ENCODE data around the gene UBA3. TPM values are rescaled to one million over a fixed set of nuclear protein-coding genes. Genes with fewer than 3 reads are reported as not detected.

Gene UBA3
- total and polyA plus RNA-seq, 2 donors (not counting 3 experiments of a cell fraction or from before 2014, with no cell fraction given): 39.4 to 84.6 TPM

DNA sequence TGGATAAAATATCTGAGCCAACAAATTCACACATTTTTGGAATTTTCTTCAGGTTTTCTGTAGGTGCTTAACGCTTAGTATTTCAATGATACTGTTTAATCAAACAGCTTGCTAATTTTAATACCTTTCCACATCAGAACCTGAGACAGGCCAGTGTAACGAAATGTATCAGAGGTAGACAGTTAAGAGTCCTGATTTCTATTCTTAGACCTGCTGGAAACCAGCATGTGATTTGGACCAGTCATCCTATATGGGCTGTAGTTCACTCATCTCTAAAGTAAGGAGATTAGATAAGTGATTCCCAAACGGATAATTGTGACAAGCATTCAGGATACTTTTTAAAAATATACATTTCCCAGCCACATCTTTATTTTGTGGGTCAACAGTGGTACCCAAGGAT, 23.0 kb upstream of the UBA3 start:
- H3K27me3 ChIP-seq (ENCODE audit: control insufficient read depth in 2 of 2, insufficient read depth in 2 of 2, low read length in 2 of 2): no peaks in the 10 kb centered on the region
- peaks cover 2% of the 10 kb centered on the region for H3K4me1 ChIP-seq (ENCODE audit: control insufficient read depth, extremely low read depth, insufficient read depth, low read length)
- no peaks in the 10 kb centered on the region for H3K9me3 ChIP-seq (replicated peaks; ENCODE audit: control insufficient read depth, insufficient read depth, low read length)
- BruUV-seq (replicated peaks): no TSS peak
- no peak for FAIRE-seq
- CTCF ChIA-PET: interaction anchor here (4.0 to 4.4 kb wide), 2 partner anchors 17 to 18 kb away, joined by 17 to 26 read pairs; no protein-coding TSS in a partner anchor
- POLR2A ChIA-PET: no interaction called here
- H3K27ac ChIP-seq (ENCODE audit: insufficient read depth, low read depth, low read length): no peak overlapping the region
- H3K4me2 ChIP-seq (ENCODE audit: insufficient read depth, low read length): no peak overlapping the region
- H3K4me3 ChIP-seq (replicated peaks in 1 of 3; ENCODE audit: insufficient read depth in 1 of 3, low read depth in 1 of 3, low read length in 3 of 3): no peak overlapping the region
- H3K9ac ChIP-seq (replicated peaks; ENCODE audit: extremely low read depth, insufficient read depth, low read length): no peak overlapping the region
- TF ChIP-seq POLR2A (IDR thresholded peaks at IDR 0.05; ENCODE audit: low read depth, low read length) (no peak), FOS (IDR thresholded peaks at IDR 0.05; ENCODE audit: borderline replicate concordance, insufficient read depth, low read length) (no peak), POLR2AphosphoS5 (IDR thresholded peaks at IDR 0.05; ENCODE audit: insufficient read depth, low read depth, low read length) (no peak), GATA2 (IDR thresholded peaks at IDR 0.05; ENCODE audit: insufficient read depth, insufficient read length, low read depth, low read length) (no peak), MYC (IDR thresholded peaks at IDR 0.05; ENCODE audit: low read depth, low read length) (no peak), EZH2 (IDR thresholded peaks at IDR 0.05; ENCODE audit: borderline replicate concordance, low read depth, low read length, severe bottlenecking) (no peak), JUN (IDR thresholded peaks at IDR 0.05; ENCODE audit: borderline replicate concordance, insufficient read depth, insufficient read length, low read depth) (no peak)
- TF ChIP-seq, protein P1, sequence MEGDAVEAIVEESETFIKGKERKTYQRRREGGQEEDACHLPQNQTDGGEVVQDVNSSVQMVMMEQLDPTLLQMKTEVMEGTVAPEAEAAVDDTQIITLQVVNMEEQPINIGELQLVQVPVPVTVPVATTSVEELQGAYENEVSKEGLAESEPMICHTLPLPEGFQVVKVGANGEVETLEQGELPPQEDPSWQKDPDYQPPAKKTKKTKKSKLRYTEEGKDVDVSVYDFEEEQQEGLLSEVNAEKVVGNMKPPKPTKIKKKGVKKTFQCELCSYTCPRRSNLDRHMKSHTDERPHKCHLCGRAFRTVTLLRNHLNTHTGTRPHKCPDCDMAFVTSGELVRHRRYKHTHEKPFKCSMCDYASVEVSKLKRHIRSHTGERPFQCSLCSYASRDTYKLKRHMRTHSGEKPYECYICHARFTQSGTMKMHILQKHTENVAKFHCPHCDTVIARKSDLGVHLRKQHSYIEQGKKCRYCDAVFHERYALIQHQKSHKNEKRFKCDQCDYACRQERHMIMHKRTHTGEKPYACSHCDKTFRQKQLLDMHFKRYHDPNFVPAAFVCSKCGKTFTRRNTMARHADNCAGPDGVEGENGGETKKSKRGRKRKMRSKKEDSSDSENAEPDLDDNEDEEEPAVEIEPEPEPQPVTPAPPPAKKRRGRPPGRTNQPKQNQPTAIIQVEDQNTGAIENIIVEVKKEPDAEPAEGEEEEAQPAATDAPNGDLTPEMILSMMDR (IDR thresholded peaks at IDR 0.05; ENCODE audit: extremely low read depth in 1 of 2, insufficient read depth in 1 of 2, low read depth in 1 of 2, low read length in 2 of 2): no peak
- TF ChIP-seq, protein P2, sequence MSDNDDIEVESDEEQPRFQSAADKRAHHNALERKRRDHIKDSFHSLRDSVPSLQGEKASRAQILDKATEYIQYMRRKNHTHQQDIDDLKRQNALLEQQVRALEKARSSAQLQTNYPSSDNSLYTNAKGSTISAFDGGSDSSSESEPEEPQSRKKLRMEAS (IDR thresholded peaks at IDR 0.05; ENCODE audit: insufficient read depth, insufficient read length): no peak
- no peak for DNase-seq (ENCODE audit: low read depth, low spot score)
- no peaks in the 10 kb centered on the region for H4K20me1 ChIP-seq (replicated peaks; ENCODE audit: control insufficient read depth, extremely low read depth, insufficient read depth, low read length)
- peaks cover 13% of the 10 kb centered on the region for H3K79me2 ChIP-seq (ENCODE audit: control insufficient read depth, insufficient read depth, low read length)
- H3K9me1 ChIP-seq (replicated peaks; ENCODE audit: control insufficient read depth, extremely low read depth, insufficient read depth, low read length): no peaks in the 10 kb centered on the region
- H3K36me3 ChIP-seq (ENCODE audit: control insufficient read depth in 2 of 2, extremely low read depth in 1 of 2, insufficient read depth in 2 of 2, low read length in 2 of 2): peaks cover 14 to 15% of the 10 kb centered on the region in 2 experiments
- dilution Hi-C loops (cut with MboI; ENCODE audit: extremely low pct_ligation_motif_present, low sequenced_read_pairs): no loop called here
- no peak overlapping the region for H2AFZ ChIP-seq (ENCODE audit: low read depth, low read length)
- intact Hi-C loops (cut with micrococcal nuclease): no loop called here

Measured in endothelial cell of umbilical vein (primary cell).